GM18526 (cell line): ENCODE results near the gene ATOX1.

Source experiments
- POLR2A ChIP-seq: IDR thresholded peaks from 3 replicates; pipeline ENCODE4 v1.6.1; 2011; ENCODE audit not compliant: insufficient read length; ENCODE audit errors: extremely low read depth

ATOX1 gene

DNA sequence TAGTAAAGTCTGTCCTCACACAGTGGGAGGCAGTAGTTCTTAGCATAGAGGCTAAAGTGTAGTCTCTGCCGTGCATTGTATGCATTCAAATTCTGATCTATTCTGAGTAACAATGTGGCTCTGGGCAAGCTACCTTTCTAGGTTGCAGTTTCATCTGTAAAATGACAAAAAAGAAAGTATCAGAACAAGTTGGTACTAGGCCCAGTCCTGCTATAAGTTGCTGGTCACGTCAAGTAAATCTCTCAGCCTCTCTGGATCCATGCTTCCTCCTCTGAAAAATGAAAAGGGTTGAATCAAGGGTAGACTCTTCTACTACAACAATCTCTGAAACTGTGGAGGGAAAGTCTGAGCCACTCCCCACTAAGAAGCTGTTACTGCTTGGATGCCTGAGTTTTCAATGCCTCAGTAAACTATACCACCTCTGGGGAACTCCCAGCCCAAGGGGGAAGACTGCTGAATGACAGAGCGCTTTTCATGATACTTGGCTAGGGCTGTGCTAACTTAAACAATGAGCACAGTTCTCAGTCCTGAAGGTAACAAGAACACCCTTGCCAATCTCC lies 37.3 kb downstream of the ATOX1 start:
- TF ChIP-seq POLR2A, result peak; percentile 28

DNA sequence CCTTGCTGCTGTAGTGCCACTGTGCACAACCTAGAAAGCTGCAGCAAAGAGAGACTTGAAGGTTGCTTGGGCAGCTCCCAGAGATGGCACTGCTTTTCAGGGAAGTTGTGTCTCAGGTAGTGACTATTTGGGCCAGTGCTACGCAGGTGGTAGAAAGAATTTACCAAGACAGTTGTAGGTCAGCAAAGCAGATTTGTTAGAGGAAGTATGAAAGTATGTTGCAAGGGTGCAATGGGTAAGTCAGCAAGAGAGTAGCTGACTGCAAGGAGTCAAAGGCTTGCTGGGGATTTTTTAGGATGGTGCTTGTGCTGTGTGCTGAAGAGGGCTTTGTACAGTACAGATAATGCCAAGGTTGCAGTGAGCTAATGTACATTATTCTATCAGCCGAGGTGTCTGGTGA lies 38.2 kb downstream of the ATOX1 start:
- no peak for TF ChIP-seq POLR2A

DNA sequence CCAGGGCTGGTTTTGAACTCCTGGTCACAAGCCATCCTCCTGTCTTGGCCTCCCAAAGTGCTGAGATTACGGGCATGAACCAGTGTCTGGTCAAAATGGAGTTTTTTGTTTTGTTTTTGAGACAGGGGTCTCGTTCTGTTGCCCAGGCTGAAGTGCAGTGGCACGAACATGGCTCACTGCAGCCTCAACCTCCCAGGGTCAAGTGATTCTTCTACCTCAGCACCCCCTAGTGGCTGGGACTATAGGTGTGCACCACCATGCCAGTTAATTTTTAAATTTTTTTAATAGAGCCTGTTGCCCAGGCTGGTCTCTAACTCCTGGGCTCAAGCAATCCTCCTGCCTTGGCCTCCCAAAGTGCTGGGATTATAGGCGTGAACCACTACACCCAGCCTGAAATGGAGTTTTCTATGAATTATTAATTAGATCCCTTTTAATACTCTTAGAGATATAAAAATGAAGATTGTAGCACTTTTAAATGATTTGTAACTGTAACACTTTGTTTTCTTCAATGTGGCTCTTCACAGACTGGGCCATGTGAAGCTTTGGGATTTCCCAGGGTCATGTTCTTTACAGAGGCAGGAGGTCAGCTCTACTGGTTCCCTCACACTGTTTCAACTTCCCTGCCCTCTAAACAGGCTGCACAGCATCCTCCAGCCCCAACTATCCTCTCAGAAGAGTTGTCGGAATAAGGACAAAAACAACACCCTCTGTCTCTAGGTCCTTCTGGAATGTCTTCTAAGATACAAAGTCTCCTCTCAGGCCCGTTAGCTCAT lies 39.0 kb downstream of the ATOX1 start:
- TF ChIP-seq POLR2A, result no peak

DNA sequence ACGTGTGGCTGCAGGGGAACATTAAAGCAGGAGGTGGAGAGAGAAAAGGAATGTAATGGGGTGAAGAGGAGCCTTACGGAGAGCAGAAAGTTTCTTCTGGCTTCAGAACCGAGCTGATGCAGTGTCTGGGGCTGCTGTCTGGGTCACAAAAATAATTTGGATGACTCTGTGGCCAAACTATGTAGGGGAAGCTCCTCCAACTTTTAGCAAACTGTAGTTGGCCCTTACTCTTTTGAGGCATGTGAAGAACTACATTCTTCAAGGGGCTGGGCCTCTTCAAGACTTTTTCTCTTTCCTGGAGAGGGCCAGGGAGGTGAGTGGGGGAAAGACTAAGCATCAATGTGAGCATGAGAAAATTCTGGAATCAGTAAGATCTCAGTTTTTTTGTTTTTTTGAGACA lies 39.8 kb downstream of the ATOX1 start:
- no peak for TF ChIP-seq POLR2A

DNA sequence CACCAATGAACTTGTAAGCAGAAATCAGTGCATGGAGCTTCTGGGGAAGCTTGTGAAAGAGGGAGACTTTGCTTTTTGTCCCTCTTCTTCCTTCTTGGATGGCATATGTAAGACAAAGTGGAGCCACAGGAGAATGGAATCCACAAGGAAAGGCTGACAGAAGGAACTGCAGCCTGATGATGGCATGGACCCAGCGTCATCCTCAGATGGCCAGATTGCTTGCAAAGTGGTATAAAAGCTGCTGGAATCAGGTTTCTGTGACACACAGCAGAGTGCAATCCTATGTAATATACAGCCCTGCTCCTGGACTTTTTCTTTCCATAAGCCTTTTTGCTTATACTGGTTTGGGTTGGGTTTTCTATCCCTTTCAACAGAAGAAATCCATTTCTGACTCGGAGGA lies 40.3 kb downstream of the ATOX1 start:
- no peak for TF ChIP-seq POLR2A

DNA sequence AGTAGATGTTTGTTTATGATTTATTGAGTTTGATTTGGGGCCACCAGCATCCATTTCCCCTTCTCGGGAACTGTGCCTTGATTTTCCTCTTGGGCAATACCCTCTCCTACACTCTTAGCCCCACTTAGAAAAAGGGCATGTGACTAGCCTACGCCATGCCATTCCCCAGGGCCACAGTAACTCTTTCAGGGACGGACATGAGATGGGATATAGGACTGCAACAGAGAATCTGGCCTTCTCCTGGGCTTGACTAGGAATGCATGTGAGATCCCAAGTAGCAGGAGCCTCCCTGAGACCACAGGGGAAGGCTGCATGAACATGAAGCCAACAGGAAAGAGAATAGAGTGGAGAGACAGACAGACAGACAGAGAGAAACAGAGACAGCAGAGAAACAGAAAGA lies 41.0 kb downstream of the ATOX1 start:
- TF ChIP-seq POLR2A, result no peak

DNA sequence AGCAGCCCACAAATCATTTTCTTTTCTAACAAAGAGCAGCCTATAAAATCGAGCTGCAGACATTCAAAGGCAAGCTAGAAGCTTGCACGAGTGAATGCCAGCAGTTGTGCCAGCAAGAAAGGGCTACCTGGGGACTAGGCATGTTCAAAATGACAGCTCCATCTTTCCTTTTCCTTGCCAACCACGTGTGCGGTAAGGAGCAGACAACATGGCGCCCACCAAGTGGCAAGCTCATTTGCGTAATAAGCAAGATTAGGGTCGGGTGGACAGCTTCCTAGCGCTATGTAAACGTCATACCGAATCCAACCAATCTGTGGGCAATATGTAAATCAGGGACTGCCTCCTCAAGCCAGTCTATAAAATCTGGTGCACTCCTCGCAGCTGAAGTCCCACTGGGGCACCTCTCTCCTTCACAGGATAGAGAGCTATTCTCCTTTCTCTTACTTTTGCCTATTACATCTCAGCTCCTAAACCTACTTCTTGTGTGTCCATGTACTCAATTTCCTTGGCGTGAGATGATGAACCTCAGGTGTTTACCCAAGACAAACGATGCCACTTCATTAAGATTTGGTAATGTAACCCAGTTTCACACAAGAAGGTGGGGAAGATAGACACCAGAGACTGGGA lies 49.2 kb downstream of the ATOX1 start:
- no peak for TF ChIP-seq POLR2A

DNA sequence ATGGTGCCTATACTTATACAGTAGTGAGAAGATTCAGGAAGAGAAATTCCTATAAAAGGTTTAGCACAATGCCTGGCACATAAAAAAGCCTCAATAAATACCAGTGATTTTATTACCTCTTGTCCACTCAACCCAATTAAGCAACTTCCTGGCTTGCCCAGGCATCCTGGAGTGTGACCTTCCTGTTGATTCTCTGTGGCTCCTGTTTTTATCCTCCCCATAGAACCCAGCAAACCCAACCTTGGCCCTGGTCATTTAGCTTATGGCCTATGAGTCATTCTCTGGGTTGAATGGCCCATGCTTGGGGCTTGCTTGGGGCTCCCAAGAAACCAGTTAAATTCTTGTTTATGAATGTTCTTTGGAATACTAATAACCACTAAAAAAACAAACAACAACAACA lies 50.3 kb downstream of the ATOX1 start:
- no peak for TF ChIP-seq POLR2A

DNA sequence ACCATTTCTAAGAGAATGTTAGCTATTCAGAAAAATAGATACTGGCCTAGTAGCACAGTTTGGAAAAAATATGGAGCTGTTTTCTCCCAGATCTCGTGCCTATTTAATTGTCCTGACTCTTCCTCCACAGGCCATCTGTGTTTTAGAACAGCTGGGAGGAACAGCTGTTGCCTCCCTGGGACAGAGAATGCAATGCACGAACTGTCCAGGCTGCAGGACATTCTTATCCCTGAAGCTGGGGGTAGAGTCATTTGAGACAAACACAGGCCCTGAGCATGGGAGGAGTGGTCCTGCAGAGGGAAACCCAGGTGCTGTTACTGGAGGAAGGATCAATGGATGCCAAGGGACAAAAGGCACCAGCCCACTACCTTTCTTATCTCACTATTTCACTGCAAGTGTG lies 50.9 kb downstream of the ATOX1 start:
- no peak for TF ChIP-seq POLR2A

DNA sequence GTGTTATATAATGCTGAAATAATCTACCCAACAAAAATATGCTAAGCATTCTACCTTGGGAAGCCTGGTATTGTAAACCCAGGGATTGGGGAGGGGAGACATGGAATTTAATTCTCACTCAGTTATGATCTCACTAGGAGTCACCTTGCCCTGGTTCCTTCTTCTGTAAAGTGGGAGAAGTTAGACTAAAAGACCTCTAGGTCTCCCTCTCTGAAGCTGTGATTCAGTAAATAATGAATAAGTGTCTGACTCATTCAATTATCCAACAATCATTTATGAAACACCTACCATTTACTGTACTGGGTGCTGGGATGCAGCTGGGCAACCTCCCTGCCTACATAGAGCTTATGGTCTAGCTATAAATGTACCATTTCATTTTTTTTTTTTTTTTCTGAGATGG lies 51.5 kb downstream of the ATOX1 start:
- no peak for TF ChIP-seq POLR2A

DNA sequence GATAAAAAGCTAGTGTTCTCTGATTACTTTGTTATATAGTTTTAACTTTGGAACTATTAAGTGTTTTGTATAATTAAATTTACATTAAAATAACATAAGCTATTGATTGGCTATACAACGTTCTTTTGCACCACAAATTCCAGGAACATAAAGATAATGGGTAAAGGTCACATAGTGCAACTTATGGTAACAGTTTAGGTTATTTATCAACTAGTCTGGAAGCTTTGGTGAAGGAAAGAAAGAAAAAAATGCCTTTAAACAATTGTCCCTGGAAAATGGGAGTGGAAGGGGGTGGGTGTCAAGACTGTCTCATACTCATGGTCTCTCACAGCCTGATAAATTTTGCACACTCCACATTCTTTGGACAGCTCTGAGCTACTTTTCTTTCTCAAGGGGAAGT lies 54.7 kb downstream of the ATOX1 start:
- TF ChIP-seq POLR2A, result no peak

DNA sequence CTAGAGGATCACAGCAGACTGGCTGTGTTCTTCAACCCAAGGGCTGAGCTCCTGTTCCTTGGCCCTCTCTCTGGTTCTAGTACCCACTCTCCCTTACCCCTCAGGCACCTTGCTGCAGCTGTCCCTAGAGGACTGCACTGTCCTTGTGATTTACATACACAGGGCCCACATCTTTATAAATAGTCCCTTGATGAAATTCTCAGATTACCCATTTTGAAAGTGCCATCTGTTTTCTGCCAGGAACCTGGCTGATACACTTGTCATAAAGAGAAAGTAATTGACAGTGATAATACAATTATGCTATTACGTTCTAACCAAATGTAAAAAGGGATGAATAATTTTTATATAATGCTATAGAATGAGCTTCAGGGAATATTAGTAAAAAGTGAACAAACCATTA lies 55.2 kb downstream of the ATOX1 start:
- TF ChIP-seq POLR2A, result peak; percentile 31

DNA sequence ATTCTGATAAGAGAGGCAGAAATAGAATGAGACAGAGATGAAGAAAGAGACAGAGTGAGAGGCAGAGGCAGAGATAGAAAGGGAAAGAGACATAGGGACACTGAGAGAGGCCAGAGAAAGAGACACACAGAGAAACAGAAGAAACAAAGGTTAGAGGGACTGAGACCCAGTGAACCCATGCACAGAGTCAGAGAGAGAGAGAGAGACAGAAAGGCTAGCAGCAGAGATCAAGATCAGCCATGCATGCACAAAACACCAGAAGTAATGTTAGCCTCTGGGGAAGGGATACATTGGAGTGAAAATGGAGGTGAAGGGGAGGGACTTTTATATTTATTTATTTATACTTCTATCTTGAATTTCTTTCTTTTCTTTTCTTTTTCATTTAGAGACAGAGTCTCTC lies 57.6 kb downstream of the ATOX1 start:
- no peak for TF ChIP-seq POLR2A

DNA sequence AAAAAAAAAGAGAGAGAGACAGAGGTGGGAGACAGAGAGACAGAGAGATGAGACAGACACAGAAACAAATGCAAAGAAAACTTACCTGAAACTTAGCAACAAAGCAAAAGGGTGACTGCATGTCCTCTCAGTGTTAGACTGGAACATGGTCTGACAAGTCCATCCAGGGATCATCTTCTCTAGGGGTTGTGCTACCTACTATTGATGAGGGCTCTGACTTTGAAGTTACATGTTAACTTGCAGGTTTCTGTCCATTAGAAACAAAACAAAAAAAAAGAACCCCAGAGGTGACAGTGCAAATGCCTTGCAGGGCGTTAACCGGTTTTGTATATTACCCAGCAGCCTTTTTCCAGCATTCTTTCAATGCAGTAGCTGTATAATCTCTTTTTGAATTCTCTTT lies 58.1 kb downstream of the ATOX1 start:
- TF ChIP-seq POLR2A, result no peak

DNA sequence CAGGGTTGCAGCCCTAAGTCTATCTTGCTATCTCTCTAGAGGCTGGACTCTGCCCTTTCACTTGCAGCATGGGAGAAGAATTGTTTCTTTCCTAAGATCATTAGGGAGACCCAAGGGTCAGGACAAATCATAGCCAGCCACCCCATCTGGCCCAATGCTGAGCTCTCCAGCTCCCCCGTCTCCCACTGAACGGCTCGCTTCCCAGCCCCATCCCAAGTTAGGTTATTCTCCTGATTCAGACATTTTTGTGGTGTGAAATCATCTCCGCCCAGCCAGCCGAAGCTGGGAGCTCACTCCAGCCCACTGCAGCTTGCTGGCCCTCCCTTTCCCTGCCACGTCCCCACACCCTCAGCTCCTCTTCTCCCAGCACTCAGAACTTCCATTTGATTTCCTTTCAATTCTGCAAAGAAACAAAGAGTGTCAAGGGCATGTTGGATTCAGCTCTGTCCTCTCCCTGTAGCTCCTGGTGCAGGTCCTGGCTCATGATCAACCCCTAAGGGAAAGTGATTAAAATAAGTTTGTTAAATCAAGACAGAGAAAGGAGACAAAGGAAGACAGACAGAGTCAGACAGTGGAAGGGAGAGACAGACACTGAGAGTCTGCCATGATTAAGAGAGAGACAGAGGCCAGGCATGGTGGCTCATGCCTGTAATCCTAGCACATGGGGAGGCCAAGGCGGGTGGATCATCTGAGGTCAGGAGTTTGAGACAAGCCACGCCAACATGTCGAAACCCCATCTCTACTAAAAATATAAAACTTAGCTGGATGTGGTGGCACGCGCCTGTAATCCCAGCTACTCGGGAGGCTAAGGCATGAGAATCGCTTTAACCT lies 59.1 kb downstream of the ATOX1 start:
- no peak for TF ChIP-seq POLR2A

DNA sequence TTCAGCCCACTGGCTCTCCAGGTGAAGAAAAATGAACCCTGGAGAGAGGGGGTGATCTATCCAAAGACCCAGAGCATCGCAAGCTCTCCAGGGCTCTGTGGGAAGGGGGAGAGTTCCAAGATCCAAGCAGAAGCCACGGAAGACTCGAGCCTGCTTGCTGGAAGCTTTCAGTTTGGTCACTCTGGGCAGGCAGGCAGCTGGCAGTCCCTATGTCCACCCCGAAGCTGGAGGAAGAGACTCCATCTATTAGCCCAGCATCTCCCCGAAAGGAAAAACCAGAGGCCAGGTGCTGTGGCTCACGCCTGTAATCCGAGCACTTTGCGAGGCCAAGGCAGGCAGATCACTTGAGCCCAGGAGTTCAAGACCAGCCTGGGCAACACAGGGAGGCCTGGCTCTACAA lies 61.0 kb downstream of the ATOX1 start:
- TF ChIP-seq POLR2A, result no peak
